ENCODE data around the gene KIF17. TPM values are rescaled to one million over a fixed set of nuclear protein-coding genes. Genes with fewer than 3 reads are reported as not detected.

KIF17 gene
- total RNA-seq, 4 donors from 2014 or later: 0.27 to 21.1 (median 0.79) TPM; not detected in 1

GRCh38 chr1:20726932-20727745 lies 9.3 kb upstream of the KIF17 start:
- Histone ChIP-seq H3K4me1 (peaks cover under 1 to 7% (median 7%) of the 10 kb centered on the region in 4 donors), H3K9me3 (no peaks in the 10 kb centered on the region), H3K4me3 (no peak overlapping the region), H3K27ac (no peak overlapping the region), H3K27me3 (peaks cover 43% of the 10 kb centered on the region), H3K36me3 (no peaks in the 10 kb centered on the region)
- in situ Hi-C loops (cut with MboI; ENCODE audit: low pct_ligation_motif_present in 1 of 4, low pct_unique_long_range_greater_than_20kb in 1 of 4, low sequenced_read_pairs in 3 of 4): no loop called here
- TF ChIP-seq POLR2A (IDR thresholded peaks at IDR 0.05): no peak
- no peak for TF ChIP-seq CTCF (IDR thresholded peaks at IDR 0.05)
- no peak for TF ChIP-seq POLR2AphosphoS5 (IDR thresholded peaks at IDR 0.05)
- no peak for TF ChIP-seq EP300 (IDR thresholded peaks at IDR 0.05; ENCODE audit: low read depth)
- 93% methylated on average over 16 of the region's 17 CpGs; no CpG with 5 or more reads in 1 of the 2 donors for WGBS, 2 donors (ENCODE audit: low coverage in 1 of 2)
- no peak for DNase-seq
- intact Hi-C loops (cut with DNase I; ENCODE audit: low total_unique reads): no loop called here

- Histone ChIP-seq H3K27ac (no peak overlapping the region), H3K9me3 (no peaks in the 10 kb centered on the region), H3K4me1 (peaks cover 0 to 1% (median under 1%) of the 10 kb centered on the region in 4 donors), H3K36me3 (no peaks in the 10 kb centered on the region), H3K27me3 (peaks cover 35% of the 10 kb centered on the region), H3K4me3 (no peak overlapping the region)
- no peak for TF ChIP-seq POLR2A (IDR thresholded peaks at IDR 0.05)
- TF ChIP-seq EP300 (IDR thresholded peaks at IDR 0.05; ENCODE audit: low read depth): no peak
- TF ChIP-seq POLR2AphosphoS5 (IDR thresholded peaks at IDR 0.05): no peak
- no peak for TF ChIP-seq CTCF (IDR thresholded peaks at IDR 0.05)
- in situ Hi-C loops (cut with MboI; ENCODE audit: low pct_ligation_motif_present in 1 of 4, low pct_unique_long_range_greater_than_20kb in 1 of 4, low sequenced_read_pairs in 3 of 4): no loop called here
- 64% methylated on average over 17 of the region's 25 CpGs; no CpG with 5 or more reads in 1 of the 2 donors for WGBS, 2 donors (ENCODE audit: low coverage in 1 of 2)
- DNase-seq: no peak
- intact Hi-C loops (cut with DNase I; ENCODE audit: low total_unique reads): no loop called here
These were observed 8.5 kb upstream of the KIF17 start for GRCh38 chr1:20726118-20726911.

DNA sequence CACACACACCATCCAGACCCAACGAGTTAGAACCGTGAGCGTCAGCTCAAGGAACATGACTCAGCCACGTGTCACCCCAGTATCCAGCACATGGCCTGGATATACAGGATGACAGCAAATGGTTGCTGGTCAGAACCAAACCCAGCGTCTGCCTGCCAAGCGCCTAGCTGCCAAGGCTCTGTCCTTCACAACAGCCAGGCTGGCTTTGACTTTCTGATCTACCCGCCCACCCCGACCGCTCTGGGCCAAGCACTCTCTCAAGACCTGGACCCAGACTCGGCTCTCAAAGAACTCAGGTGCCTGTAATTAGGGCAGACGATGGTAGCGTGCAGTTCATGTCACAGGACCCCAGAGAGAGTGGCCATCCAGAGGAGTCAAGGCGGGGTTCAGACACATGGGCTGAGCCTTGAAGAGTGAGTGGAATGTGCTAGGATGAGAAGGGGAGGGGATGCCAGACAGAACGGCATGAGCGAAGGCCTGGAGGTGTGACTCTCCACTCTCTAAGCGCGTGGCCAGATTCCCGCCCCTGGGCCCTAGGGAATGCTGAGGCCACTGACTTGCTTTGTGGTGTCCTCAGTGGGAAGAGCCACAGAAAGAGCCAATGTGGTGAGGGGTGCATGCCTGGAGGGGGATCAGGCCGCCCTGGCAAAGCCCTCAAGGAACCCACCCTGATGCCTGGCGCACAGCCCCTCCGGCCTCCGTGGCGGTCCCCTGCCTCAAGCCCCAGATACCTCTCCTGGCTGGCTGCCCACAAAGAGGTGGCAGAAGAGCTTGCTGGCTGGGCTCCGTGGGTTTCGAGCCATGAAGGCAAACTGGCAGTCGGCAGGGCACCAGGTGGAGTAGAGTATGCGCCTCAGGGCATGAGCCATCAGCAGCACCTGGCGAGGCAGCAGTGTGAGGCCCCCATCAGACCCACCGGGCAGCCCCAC lies 7.6 kb upstream of the KIF17 start:
- Histone ChIP-seq H3K4me3 (no peak overlapping the region), H3K9me3 (no peaks in the 10 kb centered on the region), H3K36me3 (no peaks in the 10 kb centered on the region), H3K27me3 (peaks cover 27% of the 10 kb centered on the region), H3K4me1 (no peaks in the 10 kb centered on the region), H3K27ac (no peak overlapping the region)
- WGBS, 2 donors (ENCODE audit: low coverage in 1 of 2): 77% methylated on average over 29 of the region's 29 CpGs; no CpG with 5 or more reads in 1 of the 2 donors
- no peak for TF ChIP-seq POLR2A (IDR thresholded peaks at IDR 0.05)
- TF ChIP-seq POLR2AphosphoS5 (IDR thresholded peaks at IDR 0.05): no peak
- no peak for TF ChIP-seq CTCF (IDR thresholded peaks at IDR 0.05)
- TF ChIP-seq EP300 (IDR thresholded peaks at IDR 0.05; ENCODE audit: low read depth): no peak
- in situ Hi-C loops (cut with MboI; ENCODE audit: low pct_ligation_motif_present in 1 of 4, low pct_unique_long_range_greater_than_20kb in 1 of 4, low sequenced_read_pairs in 3 of 4) (no loop called here), intact Hi-C loops (cut with DNase I; ENCODE audit: low total_unique reads) (no loop called here)
- no peak for DNase-seq
